Activated T-cell treated with anti-CD3 and anti-CD28 coated beads, Interleukin-2, amount 50 U/mL, for 4 hours (primary cell): ENCODE data around the gene SEC11A. TPM values are rescaled to one million over a fixed set of nuclear protein-coding genes. Genes with fewer than 3 reads are reported as not detected.
"Not testable (repeated sequence)": the region's sequence is repeated elsewhere in the genome, so short reads cannot be mapped to it uniquely, and the experiment has no call there.

Experiments used
- ATAC-seq, 2 donors: fragments of 200-7000 bp; cut with Tn5 transposase; one replicate each; pipeline ENCODE4 v1.10.0; 2021
- DNase-seq: peaks from one replicate; pipeline ENCODE4 v3.0.0-alpha.2; 2020
- H3K27me3 Mint-ChIP-seq: one replicate; pipeline ENCODE4 v1.8.0; 2021; ENCODE audit warnings: low read depth, mixed read lengths
- H3K36me3 Mint-ChIP-seq: one replicate; pipeline ENCODE4 v1.8.0; 2022; ENCODE audit warnings: mixed read lengths; ENCODE audit not compliant: insufficient read depth
- H3K4me1 Mint-ChIP-seq: one replicate; pipeline ENCODE4 v1.8.0; 2021; ENCODE audit warnings: low read depth, mixed read lengths
- H3K4me3 Mint-ChIP-seq: one replicate; pipeline ENCODE4 v1.8.0; 2021; ENCODE audit warnings: mild to moderate bottlenecking, moderate library complexity, mixed read lengths
- H3K9me3 Mint-ChIP-seq: one replicate; pipeline ENCODE4 v1.8.0; 2021; ENCODE audit warnings: mixed read lengths
- total RNA-seq, 3 donors: library from RNA; stranded (reverse); gene quantifications; one replicate each; pipeline ENCODE4 v1.2.1, GENCODE V29; 2021

SEC11A gene
- total RNA-seq, 3 donors from 2014 or later: 72.3 to 82.9 (median 79.2) TPM

DNA sequence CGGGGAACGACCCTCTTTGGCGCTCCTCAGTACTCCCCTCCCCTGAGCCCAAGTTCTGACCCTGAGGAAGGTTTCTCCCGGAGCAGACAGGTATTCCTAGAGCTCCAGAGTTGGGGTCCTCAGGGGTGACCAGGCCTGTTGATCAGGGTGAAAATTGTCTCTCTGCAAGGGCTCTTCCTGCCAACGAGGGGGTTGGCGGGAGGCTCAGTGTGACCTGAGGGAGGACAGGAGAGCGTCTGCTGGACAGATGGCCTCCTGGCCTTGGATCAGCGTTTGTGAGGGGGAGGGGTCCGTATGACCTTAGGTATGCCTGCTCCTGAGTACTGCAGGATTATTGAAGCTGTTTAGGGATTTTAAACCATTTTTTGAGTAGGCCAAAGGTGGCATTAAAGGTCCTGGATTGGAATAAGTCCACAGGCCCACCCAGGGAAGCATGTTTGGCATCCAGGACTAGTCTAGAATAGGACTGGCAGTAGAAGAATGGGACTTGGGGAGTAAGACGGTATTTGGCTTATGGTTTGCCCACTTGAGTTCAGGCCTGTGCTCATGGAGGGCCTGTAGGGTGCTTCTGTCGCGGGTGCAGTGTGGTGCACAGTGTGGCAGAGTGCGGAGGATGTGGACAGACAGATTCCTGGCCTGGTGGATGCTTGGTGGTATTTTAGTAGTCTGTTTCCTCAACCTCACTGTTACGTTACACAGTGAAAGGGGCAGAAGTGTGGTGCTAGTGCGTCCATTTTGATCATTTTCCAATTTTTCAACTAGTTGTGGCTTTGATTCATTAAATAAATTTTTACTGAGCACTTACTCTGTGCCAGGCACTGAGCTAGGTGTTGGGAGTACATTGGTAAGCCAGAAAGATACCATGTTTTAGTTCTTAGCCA lies 33.4 kb upstream of the SEC11A start:
- ATAC-seq (peak; percentile 12 to 16), DNase-seq (peak; percentile 19)
- H3K36me3 Mint-ChIP-seq: peaks cover 12% of the 10 kb centered on the region
- H3K9me3 Mint-ChIP-seq: no peaks in the 10 kb centered on the region
- no peaks in the 10 kb centered on the region for H3K27me3 Mint-ChIP-seq
- H3K4me3 Mint-ChIP-seq: peak overlapping the region; percentile 89
- H3K4me1 Mint-ChIP-seq: peaks cover 69% of the 10 kb centered on the region

DNA sequence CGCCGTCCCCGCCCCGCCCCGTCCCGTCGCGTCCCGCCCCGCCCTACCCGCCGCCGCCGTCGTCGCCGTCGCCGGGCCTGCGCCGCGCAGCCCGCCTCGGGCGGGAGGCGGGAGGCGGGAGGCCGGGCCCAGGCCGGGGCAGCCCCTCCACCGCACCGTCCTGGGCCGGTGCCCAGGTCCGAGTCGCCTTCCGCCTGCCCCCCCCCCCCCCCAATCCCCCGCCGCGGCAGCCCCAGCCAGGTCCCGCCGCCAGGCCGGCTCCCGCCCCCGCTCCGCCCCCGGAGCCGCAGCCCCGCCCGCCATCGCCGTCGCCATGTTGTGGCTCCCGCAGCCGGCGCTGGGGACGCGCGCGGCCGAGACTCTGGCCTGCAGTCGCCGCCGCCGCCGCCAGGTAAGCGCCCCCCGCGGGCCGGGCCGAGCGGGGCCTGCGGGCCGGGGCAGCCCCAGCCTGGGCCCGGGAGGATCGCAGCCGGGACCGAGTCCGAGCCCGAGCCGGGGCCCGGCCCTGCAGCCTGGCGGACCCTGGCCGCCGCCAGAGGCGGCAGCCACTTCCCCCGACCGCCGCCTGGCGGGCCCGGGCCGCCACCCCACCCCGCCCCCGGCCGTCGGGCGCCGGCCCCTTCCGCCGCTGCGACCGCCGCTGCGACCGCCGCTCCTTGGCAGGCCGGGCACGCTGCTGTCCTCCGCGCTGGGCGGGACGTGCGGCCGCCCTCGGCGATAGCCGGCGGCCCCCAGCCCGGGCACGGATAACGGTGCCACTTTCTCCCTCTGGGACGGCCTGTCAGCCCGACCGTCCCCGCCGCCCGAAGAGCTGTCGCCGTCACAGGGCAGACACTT lies 32.6 kb upstream of the SEC11A start, which contains the start of gene ZNF592:
ZNF592 (plus strand) TSS at position 319 of the 837 bp plus-strand sequence. CDS start 34,084 bp downstream, outside the sequence.
- peak within 1 kb of the TSS; percentile 92 for H3K4me3 Mint-ChIP-seq
- DNase-seq (peak; percentile 77), ATAC-seq (peak; percentile 70 to 71)
- H3K9me3 Mint-ChIP-seq: no peaks in the 10 kb centered on the region
- H3K36me3 Mint-ChIP-seq: peaks cover 9% of the 10 kb centered on the region
- H3K4me1 Mint-ChIP-seq: peaks cover 66% of the 10 kb centered on the region
- no peaks in the 10 kb centered on the region for H3K27me3 Mint-ChIP-seq

DNA sequence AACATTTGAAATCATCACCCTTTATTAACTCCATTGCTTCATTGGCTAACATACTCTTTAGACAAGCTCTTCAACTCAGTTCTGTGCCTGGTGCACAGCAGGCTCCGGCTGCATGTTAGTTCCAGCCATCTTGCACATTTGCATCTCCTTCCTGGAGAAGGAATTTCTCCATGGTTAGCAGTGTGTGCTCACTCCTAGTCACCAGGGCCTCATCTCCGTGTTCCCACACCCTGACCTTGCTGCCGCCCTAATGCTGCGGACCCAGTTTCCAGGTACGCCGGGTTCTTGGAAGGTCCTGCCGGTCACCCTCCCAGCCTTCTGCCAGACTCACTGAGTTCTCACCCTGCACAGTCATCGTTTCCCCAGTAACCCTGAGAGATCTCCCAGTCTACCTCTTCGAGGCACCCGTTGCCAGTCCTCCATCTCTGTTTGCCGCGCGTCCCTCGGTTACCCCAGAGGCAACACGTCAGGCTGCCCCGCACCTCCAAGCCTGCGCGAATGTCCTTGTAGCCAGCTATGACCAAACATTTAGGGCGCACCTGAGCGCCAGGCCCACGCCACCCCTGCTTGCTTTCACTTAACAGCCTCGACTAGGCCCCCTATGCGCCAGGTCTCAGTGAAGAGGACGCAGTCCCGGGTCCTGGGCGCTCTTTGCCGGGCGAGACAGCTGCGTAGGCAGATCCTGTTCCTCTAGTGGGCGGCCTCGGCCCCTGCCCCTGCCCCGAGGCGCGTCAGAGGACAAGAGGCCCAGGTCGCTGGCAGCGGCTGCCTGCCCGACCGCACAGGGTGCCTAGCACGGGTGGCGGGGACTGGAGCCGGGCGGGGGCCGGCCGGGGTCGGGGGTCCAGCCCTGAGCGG lies 31.7 kb upstream of the SEC11A start:
- Mint-ChIP-seq H3K4me3 (peak overlapping the region; percentile 92), H3K27me3 (no peaks in the 10 kb centered on the region), H3K36me3 (peaks cover 6% of the 10 kb centered on the region), H3K9me3 (no peaks in the 10 kb centered on the region), H3K4me1 (peaks cover 65% of the 10 kb centered on the region)
- DNase-seq (peak; percentile 53), ATAC-seq (peak; percentile 59 to 60)

DNA sequence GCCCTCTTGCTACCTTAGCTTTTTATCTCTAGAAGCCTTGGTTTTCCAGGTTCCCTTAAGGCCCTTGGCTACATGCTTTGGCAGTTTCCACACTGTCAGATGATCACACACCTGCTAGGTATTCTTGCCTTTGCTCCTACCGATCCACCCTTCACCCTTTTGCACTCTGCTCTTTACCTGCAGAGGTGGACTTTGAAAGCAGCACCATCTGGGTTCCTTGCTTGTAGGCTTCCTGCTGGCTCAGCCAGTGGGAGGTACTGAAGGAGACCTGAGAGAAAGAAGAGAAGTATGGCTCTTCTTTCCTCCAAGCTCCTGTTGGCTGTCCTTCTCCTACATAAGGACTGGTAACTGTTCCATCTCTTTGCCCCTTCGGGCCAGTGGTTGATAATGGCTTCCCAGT lies 25.2 kb upstream of the SEC11A start:
- ATAC-seq: no peak
- DNase-seq: no peak
- no peaks in the 10 kb centered on the region for H3K36me3 Mint-ChIP-seq
- H3K4me1 Mint-ChIP-seq: peaks cover 38% of the 10 kb centered on the region
- no peak overlapping the region for H3K4me3 Mint-ChIP-seq
- no peaks in the 10 kb centered on the region for H3K9me3 Mint-ChIP-seq
- H3K27me3 Mint-ChIP-seq: no peaks in the 10 kb centered on the region

DNA sequence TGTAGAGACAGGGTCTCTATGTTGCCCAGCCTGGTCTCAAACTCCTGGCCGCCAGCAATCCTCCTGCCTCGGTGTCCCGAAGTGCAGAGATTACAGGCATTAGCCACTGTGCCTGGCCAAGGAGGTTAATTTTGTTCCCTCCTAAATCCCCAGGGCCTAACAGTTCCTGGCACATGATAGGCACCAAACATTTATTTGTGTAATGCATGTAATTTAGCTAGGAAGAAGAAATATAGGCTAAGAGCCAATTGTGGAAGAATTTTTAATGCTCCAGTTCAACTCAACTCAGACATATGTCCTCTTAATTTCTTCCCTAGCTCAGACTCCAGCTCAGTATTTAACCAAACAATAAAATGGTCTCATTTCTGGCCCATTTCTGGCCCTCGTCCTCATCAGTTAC lies 24.8 kb upstream of the SEC11A start:
- H3K9me3 Mint-ChIP-seq: no peaks in the 10 kb centered on the region
- ATAC-seq: no peak
- no peak overlapping the region for H3K4me3 Mint-ChIP-seq
- no peaks in the 10 kb centered on the region for H3K36me3 Mint-ChIP-seq
- no peaks in the 10 kb centered on the region for H3K27me3 Mint-ChIP-seq
- peaks cover 38% of the 10 kb centered on the region for H3K4me1 Mint-ChIP-seq
- DNase-seq: no peak

DNA sequence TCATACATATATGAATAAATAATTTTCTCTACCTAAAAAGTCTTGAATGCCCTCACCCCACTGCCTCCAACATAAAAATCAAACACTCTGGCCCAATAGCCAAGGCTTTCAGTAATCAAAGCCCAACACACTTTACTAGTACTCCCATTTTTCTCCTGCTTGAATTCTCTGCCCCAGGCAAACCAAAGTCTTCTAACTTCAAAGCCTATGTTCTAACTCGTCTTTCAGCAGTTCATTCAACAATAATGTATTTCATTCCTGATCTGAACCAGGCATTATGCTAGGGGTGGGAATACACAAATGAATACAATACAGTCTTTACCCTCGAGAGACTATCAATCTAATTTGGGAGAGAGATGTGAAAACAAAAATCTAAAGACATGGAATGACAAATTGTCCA lies 21.1 kb upstream of the SEC11A start:
- no peak for ATAC-seq
- no peak overlapping the region for H3K4me3 Mint-ChIP-seq
- peaks cover 44% of the 10 kb centered on the region for H3K4me1 Mint-ChIP-seq
- no peaks in the 10 kb centered on the region for H3K9me3 Mint-ChIP-seq
- no peaks in the 10 kb centered on the region for H3K27me3 Mint-ChIP-seq
- no peak for DNase-seq
- no peaks in the 10 kb centered on the region for H3K36me3 Mint-ChIP-seq

DNA sequence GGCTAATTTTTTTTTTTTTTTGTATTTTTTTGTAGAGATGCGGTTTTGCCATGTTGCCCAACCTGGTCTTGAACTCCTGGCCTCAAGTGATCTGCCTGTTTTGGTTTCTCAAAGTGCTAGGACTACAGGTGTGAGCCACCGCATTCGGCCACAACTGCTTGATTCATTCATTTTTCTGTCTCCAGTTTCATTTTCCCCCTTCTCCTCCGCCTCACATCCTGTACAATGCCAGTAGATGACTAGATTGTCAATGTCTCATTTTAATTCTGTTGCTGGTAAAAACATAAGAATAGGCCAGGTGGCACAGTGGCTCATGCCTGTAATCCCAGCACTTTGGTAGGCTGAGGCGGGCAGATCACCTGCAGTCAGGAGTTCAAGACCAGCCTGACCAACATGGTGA lies 20.4 kb upstream of the SEC11A start:
- ATAC-seq: peak; percentile 73 to 74
- Mint-ChIP-seq H3K4me1 (peaks cover 44% of the 10 kb centered on the region), H3K27me3 (no peaks in the 10 kb centered on the region)

DNA sequence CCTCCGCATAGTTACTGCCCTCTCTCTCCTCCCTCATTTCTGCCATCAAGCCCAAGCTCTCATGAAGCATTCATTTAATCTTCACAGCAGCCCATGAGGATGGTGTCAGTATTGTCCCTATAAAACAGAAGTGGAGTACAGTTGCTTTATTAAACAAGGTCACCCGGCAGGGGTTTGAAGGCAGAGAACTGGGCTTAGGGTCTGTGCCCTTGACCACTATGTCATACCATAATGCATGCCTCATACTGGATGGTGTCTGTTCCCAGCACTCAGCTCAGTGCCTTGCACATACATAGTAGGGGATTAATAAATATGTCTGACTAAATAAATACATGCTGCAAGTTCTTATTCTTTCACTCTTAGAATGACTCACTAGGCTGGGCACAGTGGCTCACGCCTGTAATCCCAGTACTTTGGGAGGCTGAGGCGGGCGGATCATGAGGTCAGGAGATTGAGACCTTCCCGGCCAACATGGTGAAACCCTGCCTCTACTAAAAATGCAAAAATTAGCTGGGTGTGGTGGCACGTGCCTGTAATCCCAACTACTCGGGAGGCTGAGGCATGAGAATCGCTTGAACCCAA lies 19.6 kb upstream of the SEC11A start:
- not testable (repeated sequence) for H3K36me3 Mint-ChIP-seq, H3K27me3 Mint-ChIP-seq, H3K9me3 Mint-ChIP-seq, DNase-seq
- H3K4me3 Mint-ChIP-seq: peak overlapping the region; percentile 66
- peaks cover 46% of the 10 kb centered on the region for H3K4me1 Mint-ChIP-seq
- ATAC-seq: peak; percentile 35 to 53

More for the DNA sequence above, 20.4 kb upstream of the SEC11A start:
- Mint-ChIP-seq H3K4me3 (peak overlapping the region; percentile 5), H3K36me3 (no peaks in the 10 kb centered on the region), H3K9me3 (no peaks in the 10 kb centered on the region)
- peak; percentile 51 for DNase-seq

DNA sequence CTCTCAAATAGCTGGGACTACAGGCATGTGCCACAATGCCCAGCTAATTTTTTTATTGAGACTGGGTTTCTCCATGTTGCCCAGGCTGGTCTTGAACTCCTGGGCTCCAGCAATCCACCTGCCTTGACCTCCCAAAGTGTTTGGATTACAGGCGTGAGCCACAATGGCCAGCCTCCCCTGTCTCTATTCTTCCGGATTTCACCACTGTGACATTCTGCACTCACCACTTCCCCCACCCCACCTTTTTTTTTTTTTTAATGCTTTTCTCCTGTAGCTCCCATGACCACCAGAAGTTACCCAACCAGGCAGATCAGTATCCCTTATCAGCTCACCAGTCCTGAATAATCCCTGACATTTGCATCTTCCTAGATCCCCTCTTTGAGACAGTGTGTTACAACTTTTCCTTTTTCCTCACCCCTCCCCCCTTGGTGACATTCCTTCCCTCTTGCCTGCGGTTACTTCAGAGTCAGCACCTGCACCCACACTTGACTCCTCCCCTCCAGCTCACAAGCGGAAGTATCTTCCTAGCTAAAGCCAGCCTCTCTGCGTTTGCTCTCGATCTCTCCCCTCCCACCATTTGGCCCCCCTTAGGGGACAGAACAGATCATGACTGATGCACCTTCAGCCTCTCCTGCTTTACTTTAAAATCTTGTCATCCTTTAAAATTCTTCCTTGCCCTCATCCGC lies 19.0 kb upstream of the SEC11A start:
- Mint-ChIP-seq H3K27me3 (no peaks in the 10 kb centered on the region), H3K4me1 (peaks cover 46% of the 10 kb centered on the region), H3K9me3 (no peaks in the 10 kb centered on the region), H3K36me3 (no peaks in the 10 kb centered on the region), H3K4me3 (peak overlapping the region; percentile 66)
- peak; percentile 69 to 74 for ATAC-seq
- peak; percentile 59 for DNase-seq

DNA sequence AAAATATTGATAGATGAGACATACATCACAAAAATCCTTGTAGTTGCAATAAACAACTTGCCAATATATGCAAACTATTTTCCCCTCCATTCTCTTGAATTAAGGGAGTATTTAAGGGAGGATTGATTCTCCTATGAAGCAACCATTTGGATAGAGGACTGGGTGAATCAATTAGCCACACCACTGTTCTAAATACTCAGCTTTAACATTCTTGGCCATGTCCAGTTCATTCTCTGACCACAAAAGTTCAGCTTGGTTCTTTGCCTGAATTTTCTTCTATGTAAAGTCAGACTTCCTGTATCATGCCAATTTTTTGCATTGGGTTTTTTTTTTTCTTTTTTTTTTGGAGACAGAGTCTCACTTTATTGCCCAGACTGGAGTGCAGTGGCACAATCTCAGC lies 15.8 kb upstream of the SEC11A start:
- no peaks in the 10 kb centered on the region for H3K27me3 Mint-ChIP-seq
- H3K36me3 Mint-ChIP-seq: no peaks in the 10 kb centered on the region
- peaks cover 44% of the 10 kb centered on the region for H3K4me1 Mint-ChIP-seq
- DNase-seq: no peak
- H3K4me3 Mint-ChIP-seq: no peak overlapping the region
- ATAC-seq: no peak
- no peaks in the 10 kb centered on the region for H3K9me3 Mint-ChIP-seq

DNA sequence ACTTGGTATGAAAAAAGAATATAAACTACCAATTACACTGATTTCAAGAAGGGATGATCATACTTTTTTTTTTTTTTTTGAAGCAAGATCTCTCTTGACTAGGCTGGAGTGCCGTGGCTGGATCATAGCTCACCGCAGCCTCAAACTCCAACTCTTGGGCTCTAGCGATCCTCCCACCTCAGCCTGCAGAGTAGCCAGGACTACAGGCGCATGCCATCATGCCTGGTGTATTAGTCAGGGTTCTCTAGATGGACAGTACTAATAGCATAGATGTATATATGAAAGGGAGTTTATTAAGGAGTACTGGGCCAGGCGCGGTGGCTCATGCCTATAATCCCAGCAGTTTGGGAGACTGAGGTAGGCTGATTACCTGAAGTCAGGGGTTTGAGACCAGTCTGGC lies 11.5 kb upstream of the SEC11A start:
- Mint-ChIP-seq H3K9me3 (no peaks in the 10 kb centered on the region), H3K4me3 (no peak overlapping the region), H3K27me3 (no peaks in the 10 kb centered on the region), H3K4me1 (peaks cover 38% of the 10 kb centered on the region), H3K36me3 (no peaks in the 10 kb centered on the region)
- ATAC-seq (no peak), DNase-seq (no peak)

DNA sequence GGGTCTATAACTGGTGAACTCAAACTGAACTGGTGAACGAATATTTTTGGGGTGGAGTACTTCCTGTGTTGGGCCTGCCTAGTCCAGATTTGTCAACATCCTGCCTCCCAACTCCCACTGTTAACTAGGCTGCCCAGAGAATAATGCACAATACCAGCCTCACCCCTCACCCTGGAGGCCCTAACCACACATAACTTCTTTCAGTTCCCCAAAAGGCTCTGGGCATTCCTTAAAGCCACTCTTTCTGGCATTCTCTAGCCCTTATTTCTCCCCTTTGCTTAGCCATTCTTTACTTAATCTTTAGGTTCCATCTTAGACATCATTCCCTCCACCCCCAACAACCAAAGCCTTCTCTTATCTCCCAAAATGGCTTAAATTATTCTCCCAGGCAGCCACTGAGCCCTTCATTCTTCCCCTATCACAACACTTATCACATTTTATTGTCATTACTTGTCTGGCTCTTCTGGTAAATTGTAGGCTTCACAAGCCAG lies 9.1 kb upstream of the SEC11A start:
- peaks cover 50% of the 10 kb centered on the region for H3K4me1 Mint-ChIP-seq

DNA sequence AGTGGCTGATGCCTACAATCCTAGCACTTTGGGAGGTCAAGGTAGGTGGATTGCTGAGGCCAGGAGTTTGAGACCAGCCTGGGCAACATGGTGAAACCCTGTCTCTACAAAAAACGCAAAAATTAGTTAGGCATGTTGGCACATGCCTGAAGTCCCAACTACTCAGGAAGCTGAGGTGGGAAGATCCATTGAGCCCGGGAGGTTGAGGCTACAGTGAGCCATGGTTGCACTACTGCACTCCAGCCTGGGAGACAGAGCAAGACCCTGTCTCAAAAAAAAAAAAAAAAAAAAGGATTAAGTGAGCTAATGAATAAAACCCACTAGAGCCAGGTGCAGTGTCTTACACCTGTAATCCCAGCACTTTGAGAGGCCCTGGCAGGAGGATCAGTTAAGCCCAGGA lies 6.7 kb upstream of the SEC11A start:
- Mint-ChIP-seq H3K4me1 (peaks cover 52% of the 10 kb centered on the region), H3K36me3 (no peaks in the 10 kb centered on the region), H3K4me3 (no peak overlapping the region), H3K9me3 (no peaks in the 10 kb centered on the region), H3K27me3 (no peaks in the 10 kb centered on the region)
- ATAC-seq (no peak), DNase-seq (no peak)

More for the DNA sequence above, 9.1 kb upstream of the SEC11A start:
- ATAC-seq (peak; percentile 48 to 55), DNase-seq (no peak)
- H3K36me3 Mint-ChIP-seq: no peaks in the 10 kb centered on the region
- peak overlapping the region; percentile 52 for H3K4me3 Mint-ChIP-seq
- no peaks in the 10 kb centered on the region for H3K27me3 Mint-ChIP-seq
- no peaks in the 10 kb centered on the region for H3K9me3 Mint-ChIP-seq
